ENCODE results near the gene RFX3.
A peak's percentile ranks its signal among the peaks of the same experiment; 100 is the strongest.

Gene RFX3

DNA sequence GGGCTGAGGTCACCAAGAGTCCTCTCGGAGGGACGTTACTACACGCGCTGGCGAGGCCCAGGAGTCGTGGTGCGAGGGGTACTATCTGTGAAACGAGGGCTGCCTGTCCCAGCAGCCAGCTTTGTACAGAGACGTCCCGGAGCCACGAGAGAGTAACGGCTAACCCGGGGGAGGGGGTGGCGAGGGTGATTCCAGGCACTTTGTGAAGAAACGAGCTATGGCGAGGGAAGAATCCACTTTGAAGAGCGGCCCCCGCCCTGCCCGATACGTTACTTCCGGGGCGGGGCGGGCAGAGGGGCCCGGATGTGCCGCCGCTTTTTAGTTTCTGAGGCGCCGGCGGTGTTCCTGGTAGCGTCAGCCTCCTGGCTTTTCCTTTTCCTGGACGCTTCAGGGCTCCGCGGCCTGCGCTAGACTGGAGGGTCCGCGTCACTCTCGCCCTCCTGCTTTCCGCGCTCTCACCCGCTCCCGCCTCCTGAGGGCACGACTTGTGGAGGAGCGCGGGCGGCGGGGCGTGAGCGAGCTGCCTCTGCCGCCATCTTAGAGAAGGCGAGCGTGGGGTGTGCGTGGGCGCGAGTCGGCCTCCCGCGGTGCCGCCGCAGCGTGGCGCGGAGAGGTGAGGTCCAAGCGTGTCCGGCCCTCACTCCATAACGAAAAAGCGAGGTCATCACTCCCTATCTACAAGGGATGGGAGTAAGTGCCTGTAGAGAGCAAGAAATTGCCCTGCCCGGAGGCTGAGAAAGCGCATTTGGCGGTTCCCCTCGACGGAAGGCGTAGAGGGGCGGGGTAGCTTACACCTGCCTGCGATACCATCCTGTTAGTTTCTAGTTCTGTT lies 580 bp upstream of the RFX3 start:
- peaks cover 38% of the 10 kb centered on the region for H3K4me1 Mint-ChIP-seq (ENCODE audit: low read depth)
- no peaks in the 10 kb centered on the region for H3K27me3 Mint-ChIP-seq
- H3K27ac Mint-ChIP-seq: peak overlapping the region; percentile 100
- intact Hi-C loops (cut with micrococcal nuclease): loop anchor here (5.0 to 10.0 kb wide), 4 partner anchors 59 to 1148 kb away; partner anchors contain the start of genes CDC37L1 and PUM3
- H3K9me3 Mint-ChIP-seq: no peaks in the 10 kb centered on the region
- H3K4me3 Mint-ChIP-seq: peak overlapping the region; percentile 96
- H3K36me3 Mint-ChIP-seq (ENCODE audit: low read depth): peaks cover 32% of the 10 kb centered on the region

DNA sequence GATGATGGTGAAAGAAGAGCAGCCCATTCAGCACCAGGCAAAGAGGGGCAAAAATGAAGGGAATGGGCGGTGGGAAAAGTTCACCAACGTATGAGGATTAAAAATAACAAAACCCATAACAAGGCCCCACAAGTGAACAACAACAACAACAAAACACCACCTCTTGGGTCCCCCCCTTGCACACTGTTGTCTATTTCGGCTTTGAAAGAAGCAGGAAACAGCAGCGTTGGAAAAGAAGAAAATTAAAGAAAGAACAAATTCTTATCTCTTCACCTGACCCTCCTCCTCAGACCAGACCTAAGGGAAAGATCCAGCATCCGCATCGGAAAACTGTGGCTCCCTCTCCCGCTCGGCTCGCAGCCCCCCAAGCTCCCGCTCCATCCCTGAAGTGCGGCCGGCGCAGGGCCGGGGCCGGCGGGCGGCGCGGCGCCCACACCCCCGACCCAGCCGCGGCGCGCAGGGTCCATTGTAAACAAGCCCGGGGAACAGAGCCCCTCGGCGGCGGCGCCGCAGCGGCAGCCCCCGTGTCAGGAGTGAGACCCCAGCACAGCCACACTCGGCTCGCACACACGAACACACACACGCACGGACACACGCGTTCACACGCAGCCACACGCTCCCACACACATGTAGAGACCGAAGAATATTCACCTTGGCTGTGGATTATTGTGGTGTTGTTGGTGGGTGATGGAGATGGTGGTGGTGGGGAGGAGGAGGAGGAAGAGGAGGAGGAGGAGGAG lies 535 bp downstream of the RFX3 start:
- peak overlapping the region; percentile 100 for H3K27ac Mint-ChIP-seq

DNA sequence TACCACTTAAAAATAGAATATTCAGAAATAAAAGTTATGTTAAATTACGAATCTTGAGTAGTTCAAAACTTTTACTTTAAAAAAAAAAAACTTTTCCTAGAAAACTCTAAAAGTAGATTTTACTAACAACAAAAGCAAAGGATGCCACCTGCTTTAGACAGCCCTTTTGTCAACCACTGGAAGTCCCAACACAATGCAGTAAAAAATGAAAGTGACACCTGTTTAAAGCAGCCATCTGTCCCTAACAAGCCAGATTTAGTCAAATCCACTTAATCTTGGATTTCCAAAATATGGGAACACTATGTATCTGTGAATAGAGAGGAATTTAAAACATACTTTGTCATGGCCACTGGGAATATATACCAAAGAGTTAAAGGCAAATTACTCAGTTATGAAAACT lies 3.8 kb downstream of the RFX3 start:
- intact Hi-C loops (cut with micrococcal nuclease): loop anchor here (10.0 kb wide), 2 partner anchors 677 to 1153 kb away; partner anchors contain the start of genes CDC37L1 and PUM3
- Mint-ChIP-seq H3K27ac (no peak overlapping the region), H3K27me3 (no peaks in the 10 kb centered on the region), H3K36me3 (ENCODE audit: low read depth) (peaks cover 18% of the 10 kb centered on the region), H3K4me3 (no peak overlapping the region), H3K9me3 (no peaks in the 10 kb centered on the region), H3K4me1 (ENCODE audit: low read depth) (peaks cover 28% of the 10 kb centered on the region)

More for the DNA sequence above, 535 bp downstream of the RFX3 start:
- peaks cover 38% of the 10 kb centered on the region for H3K4me1 Mint-ChIP-seq (ENCODE audit: low read depth)
- H3K4me3 Mint-ChIP-seq: peak overlapping the region; percentile 96
- H3K9me3 Mint-ChIP-seq: no peaks in the 10 kb centered on the region
- H3K27me3 Mint-ChIP-seq: no peaks in the 10 kb centered on the region
- peaks cover 28% of the 10 kb centered on the region for H3K36me3 Mint-ChIP-seq (ENCODE audit: low read depth)
- intact Hi-C loops (cut with micrococcal nuclease): loop anchor here (1.0 to 10.0 kb wide), 5 partner anchors 13 to 1150 kb away; partner anchors contain the start of genes CDC37L1 and PUM3

DNA sequence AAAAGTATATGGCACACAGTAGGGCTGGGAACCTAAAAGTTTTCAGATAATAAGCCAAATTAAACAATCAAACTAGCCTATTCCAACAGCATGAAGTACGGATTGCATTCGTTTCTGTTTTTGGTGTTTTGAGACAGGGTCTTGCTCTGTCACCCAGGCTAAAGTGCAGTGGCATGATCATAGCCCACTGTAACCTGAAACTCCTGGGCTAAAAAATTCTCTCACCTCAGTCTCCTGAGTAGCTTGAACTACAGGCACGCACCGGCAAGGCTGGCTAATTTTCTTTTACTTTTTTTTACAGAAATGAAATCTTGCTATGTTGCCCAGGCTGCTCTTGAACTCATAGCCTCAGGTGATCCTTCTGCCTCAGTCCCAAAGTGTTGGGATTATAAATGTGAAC lies 5.2 kb downstream of the RFX3 start:
- H3K9me3 Mint-ChIP-seq: no peaks in the 10 kb centered on the region
- intact Hi-C loops (cut with micrococcal nuclease): loop anchor here (10.0 kb wide), 2 partner anchors 676 to 1154 kb away; partner anchors contain the start of genes CDC37L1 and PUM3
- peaks cover 26% of the 10 kb centered on the region for H3K4me1 Mint-ChIP-seq (ENCODE audit: low read depth)
- no peak overlapping the region for H3K27ac Mint-ChIP-seq
- H3K36me3 Mint-ChIP-seq (ENCODE audit: low read depth): peaks cover 4% of the 10 kb centered on the region
- no peak overlapping the region for H3K4me3 Mint-ChIP-seq
- H3K27me3 Mint-ChIP-seq: no peaks in the 10 kb centered on the region

DNA sequence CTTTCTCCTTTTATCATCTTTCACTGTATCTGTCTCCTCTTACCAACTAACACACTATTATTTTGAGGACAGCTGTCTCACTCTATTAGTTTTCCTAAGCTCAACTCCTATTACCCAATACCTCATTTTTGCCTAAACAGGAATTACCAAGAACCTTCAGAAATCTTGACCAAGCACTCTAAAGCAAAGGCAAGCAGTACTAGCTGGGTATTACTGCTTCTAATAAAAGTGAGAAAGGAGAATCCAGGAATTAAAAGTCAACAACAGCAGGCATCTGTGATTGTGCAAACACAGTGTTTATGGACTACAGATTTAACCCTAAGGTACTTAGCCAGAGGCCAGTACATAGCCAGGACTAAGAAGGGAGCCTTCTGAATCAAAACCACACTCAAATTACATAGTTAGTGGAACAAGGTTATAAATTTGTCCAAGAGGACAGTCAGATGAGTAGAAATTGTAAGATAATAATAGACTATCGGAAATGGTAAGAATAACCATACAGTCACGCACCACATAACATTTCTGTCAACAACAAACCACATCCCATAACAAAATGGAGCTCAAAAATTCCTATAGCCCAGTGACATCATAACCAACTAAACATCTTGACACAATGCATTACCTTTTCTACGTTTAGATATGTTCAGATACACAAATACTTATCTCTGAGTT lies 8.3 kb downstream of the RFX3 start:
- no peak overlapping the region for H3K4me3 Mint-ChIP-seq
- H3K27me3 Mint-ChIP-seq: no peaks in the 10 kb centered on the region
- H3K27ac Mint-ChIP-seq: no peak overlapping the region
- intact Hi-C loops (cut with micrococcal nuclease): no loop called here
- H3K4me1 Mint-ChIP-seq (ENCODE audit: low read depth): peaks cover 20% of the 10 kb centered on the region
- H3K36me3 Mint-ChIP-seq (ENCODE audit: low read depth): no peaks in the 10 kb centered on the region
- no peaks in the 10 kb centered on the region for H3K9me3 Mint-ChIP-seq

DNA sequence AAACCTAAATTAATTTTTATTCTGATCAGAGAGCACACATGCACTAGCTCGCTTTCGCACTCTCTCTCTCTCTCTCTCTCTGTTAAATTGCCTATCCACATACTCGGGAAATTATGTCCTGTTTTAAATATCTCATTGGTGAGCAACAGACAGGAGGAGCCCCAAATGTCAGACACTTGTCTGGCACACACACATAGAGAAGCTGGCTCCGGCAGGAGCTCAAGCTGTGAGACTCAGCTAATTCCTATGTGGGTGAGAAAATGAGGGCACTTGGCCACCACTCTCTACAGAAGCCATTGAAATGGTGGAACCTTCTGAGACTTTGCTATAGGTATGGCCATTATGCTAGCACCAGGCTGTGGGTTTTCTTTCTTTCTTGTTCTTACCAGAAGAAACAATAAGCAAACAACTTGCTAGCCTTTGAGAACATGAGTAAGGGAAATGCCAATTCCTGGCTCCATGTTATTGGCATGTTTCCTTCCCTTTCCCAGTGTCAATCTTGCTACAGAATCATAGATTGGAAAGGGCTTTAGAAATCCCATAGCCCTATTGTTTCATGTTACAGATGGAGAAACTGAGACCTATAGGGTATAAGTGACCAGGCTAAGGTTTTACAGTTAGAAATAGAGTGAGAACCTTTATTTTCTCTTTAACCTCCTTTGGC lies 9.0 kb downstream of the RFX3 start:
- Mint-ChIP-seq H3K9me3 (no peaks in the 10 kb centered on the region), H3K27me3 (no peaks in the 10 kb centered on the region), H3K4me1 (ENCODE audit: low read depth) (peaks cover 20% of the 10 kb centered on the region), H3K27ac (no peak overlapping the region), H3K4me3 (no peak overlapping the region), H3K36me3 (ENCODE audit: low read depth) (no peaks in the 10 kb centered on the region)
- intact Hi-C loops (cut with micrococcal nuclease): no loop called here

DNA sequence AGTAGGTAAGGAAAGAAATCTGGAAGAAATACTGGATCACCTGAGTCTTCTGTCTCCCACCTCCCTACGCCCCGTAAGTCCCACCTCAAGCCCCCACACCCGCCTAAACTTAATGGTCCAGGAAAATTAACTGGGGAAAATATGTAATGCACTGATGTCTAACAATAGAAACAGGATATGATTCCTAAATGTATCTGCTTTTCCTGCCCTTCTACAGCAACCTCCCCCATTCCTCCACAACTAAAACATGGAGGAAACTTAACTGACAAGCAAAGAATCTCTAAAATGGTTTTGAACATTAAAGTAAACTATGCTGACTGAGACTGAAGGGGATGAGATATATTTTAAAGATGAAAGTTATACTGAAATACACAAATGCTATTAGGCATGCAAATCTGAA lies 10.4 kb downstream of the RFX3 start:
- H3K4me3 Mint-ChIP-seq: no peak overlapping the region
- H3K27ac Mint-ChIP-seq: no peak overlapping the region
- H3K4me1 Mint-ChIP-seq (ENCODE audit: low read depth): peaks cover 25% of the 10 kb centered on the region
- H3K27me3 Mint-ChIP-seq: no peaks in the 10 kb centered on the region
- no peaks in the 10 kb centered on the region for H3K36me3 Mint-ChIP-seq (ENCODE audit: low read depth)
- no peaks in the 10 kb centered on the region for H3K9me3 Mint-ChIP-seq
- intact Hi-C loops (cut with micrococcal nuclease): no loop called here

DNA sequence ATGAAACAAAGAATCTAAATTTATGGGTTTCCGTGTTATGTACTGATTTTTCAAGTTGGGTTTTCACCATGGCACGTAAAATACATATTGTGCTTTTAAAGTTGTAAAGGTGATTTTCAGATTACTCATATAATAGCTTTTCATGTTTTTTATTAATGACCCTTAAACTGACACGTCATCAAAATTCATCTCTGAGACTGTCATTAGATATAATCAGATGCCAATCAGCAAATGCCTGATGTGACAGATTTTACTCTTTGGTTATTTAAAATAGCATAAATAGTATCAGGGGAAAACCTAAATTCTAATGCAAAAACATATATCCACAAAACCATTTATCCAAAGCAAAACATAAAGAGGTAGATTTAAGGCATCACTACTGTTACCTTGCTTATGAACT lies 11.0 kb downstream of the RFX3 start:
- H3K4me3 Mint-ChIP-seq: no peak overlapping the region
- intact Hi-C loops (cut with micrococcal nuclease): no loop called here
- H3K36me3 Mint-ChIP-seq (ENCODE audit: low read depth): no peaks in the 10 kb centered on the region
- peaks cover 25% of the 10 kb centered on the region for H3K4me1 Mint-ChIP-seq (ENCODE audit: low read depth)
- H3K9me3 Mint-ChIP-seq: no peaks in the 10 kb centered on the region
- no peaks in the 10 kb centered on the region for H3K27me3 Mint-ChIP-seq
- H3K27ac Mint-ChIP-seq: no peak overlapping the region

DNA sequence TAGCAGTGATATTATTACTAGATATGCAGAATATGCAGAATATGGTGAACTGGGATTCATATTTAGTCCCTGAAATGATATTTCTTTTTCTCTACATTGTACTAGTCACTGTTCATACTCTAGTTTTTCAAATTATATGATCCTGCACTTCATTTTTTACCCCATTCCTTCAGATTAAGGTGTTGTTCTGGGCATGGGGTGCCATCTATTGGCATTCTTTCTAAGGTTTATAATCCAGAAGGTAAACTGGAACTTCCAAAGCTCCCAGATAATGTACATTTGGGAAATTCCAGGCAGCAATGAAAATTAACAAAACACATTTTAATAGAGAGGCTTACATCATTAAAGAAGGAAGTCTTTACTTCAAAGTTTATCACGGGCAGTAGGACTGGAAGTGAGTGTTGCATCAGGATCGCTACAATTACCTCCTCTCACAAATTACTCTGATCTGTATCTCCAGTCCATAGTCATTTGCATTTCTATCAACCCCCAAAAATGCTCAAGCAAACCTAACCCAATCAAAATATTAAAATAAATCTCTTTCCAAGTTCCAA lies 12.5 kb downstream of the RFX3 start:
- Mint-ChIP-seq H3K36me3 (ENCODE audit: low read depth) (no peaks in the 10 kb centered on the region), H3K27ac (peak overlapping the region; percentile 55), H3K9me3 (no peaks in the 10 kb centered on the region), H3K4me1 (ENCODE audit: low read depth) (peaks cover 32% of the 10 kb centered on the region), H3K4me3 (no peak overlapping the region), H3K27me3 (no peaks in the 10 kb centered on the region)
- intact Hi-C loops (cut with micrococcal nuclease): no loop called here

DNA sequence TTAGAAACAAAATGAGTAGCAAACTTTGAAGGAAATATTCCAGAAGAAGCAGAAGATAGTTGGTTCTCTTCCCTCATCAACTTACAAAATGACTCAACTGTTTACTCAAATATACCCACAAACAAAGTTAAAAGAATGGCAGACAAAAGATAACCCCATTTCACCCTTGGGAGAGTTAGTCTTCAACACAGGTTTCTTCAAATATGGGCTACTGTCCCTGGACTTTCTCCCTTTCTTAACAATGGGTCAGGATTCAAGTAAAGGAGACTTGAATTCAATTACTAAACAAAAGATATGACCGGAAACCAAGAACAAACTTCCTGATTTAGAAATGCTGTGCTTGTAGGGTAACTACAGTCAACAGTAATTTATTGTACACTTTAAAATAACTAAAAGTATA lies 14.2 kb downstream of the RFX3 start:
- no peaks in the 10 kb centered on the region for H3K36me3 Mint-ChIP-seq (ENCODE audit: low read depth)
- no peak overlapping the region for H3K4me3 Mint-ChIP-seq
- H3K27ac Mint-ChIP-seq: peak overlapping the region; percentile 85
- no peaks in the 10 kb centered on the region for H3K9me3 Mint-ChIP-seq
- no peaks in the 10 kb centered on the region for H3K27me3 Mint-ChIP-seq
- intact Hi-C loops (cut with micrococcal nuclease): no loop called here
- H3K4me1 Mint-ChIP-seq (ENCODE audit: low read depth): peaks cover 21% of the 10 kb centered on the region

DNA sequence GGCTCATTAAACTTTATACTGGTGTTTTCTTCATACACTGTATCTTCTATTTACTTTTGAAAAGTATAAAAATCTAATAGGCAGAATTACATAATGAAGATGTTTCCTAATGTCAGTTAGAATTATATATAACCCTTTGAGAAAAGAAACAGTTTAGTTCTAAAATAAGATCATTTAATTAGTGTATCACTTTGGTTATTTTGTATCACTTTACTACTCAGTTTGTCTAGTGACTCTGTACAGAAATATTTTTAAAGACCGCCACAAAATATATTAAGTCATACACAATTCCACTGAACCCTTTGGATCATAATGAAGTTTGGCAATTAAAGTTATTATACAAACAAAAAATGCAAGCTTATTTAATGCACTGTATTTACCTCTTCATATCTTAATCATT lies 15.0 kb downstream of the RFX3 start:
- Mint-ChIP-seq H3K36me3 (ENCODE audit: low read depth) (no peaks in the 10 kb centered on the region), H3K9me3 (no peaks in the 10 kb centered on the region), H3K4me3 (no peak overlapping the region), H3K4me1 (ENCODE audit: low read depth) (peaks cover 21% of the 10 kb centered on the region), H3K27ac (no peak overlapping the region), H3K27me3 (no peaks in the 10 kb centered on the region)
- intact Hi-C loops (cut with micrococcal nuclease): no loop called here

DNA sequence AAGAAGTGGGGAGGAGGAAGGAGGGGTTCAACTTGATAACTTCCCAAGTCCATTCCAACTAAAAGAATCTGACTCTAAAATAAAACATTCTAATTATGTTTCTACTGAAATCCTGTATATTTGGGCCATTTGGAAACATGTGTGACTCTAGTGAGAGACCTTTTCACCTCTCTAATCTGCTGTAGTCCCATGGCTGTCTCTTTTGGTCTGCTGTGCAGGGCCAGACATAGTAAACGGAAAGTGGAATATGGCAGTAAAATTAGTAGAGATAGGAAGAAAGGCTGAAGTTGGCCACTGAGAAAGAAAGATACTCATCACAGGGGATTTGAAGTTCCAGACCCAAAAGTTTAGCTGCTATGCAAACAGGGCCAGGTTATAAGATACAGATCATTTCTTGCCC lies 15.9 kb downstream of the RFX3 start:
- H3K36me3 Mint-ChIP-seq (ENCODE audit: low read depth): no peaks in the 10 kb centered on the region
- H3K27me3 Mint-ChIP-seq: no peaks in the 10 kb centered on the region
- peaks cover 21% of the 10 kb centered on the region for H3K4me1 Mint-ChIP-seq (ENCODE audit: low read depth)
- no peak overlapping the region for H3K4me3 Mint-ChIP-seq
- intact Hi-C loops (cut with micrococcal nuclease): no loop called here
- no peak overlapping the region for H3K27ac Mint-ChIP-seq
- H3K9me3 Mint-ChIP-seq: no peaks in the 10 kb centered on the region

DNA sequence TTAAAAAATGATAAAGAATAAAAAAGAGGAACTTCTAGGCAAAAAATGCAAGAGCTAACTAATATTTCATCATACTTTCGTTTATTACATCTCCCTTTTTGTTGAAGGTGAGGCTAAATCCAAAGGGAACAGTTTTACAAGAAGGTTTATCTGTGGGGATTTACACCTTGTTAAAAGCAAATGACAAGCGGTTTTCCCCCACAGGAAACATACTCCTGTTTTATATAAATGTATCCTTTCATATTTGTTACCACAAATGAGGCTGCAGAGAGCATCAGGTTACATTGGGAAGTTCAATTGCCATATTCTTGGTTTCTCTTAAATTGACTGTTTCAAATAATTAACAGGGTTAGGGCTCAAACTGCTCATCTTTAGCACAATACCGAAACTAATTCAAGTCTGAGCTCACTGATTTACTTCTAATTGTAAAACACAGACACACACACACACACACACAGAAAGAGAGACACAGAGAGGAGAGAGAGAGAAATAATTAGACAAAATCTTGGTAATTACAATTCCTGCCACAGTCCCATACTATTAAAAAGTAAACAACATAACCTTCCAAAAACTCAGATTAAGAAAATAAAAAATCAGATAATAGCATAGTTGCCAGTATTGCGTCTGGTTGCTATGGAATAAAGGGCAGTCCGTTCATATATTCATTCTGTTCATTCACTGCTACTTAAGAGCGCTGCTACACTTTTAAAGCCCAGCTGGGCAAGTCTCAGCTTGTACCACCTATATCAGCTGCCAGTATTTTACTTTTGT lies 17.1 kb downstream of the RFX3 start:
- Mint-ChIP-seq H3K27me3 (no peaks in the 10 kb centered on the region), H3K36me3 (ENCODE audit: low read depth) (no peaks in the 10 kb centered on the region), H3K4me3 (peak overlapping the region; percentile 40), H3K27ac (peak overlapping the region; percentile 80), H3K9me3 (no peaks in the 10 kb centered on the region), H3K4me1 (ENCODE audit: low read depth) (peaks cover 17% of the 10 kb centered on the region)
- intact Hi-C loops (cut with micrococcal nuclease): no loop called here

All from dendritic cell treated with granulocyte-macrophage colony-stimulating factor and Interleukin-4, amounts not matched to agents 40 ng/mL and 50 ng/mL, for 4 days (primary cell).